Motor neuron (in vitro differentiated cells): ENCODE measurements around the gene CHN1. TPM values are rescaled to one million over a fixed set of nuclear protein-coding genes. Genes with fewer than 3 reads are reported as not detected.

Source experiments
- ATAC-seq, 8 experiments: fragments of 200-7000 bp; cut with Tn5 transposase; replicated peaks in 6 of 8; 2 replicates each; pipeline ENCODE4 v1.8.0; 2021; ENCODE audit warnings: mild to moderate bottlenecking in 8 of 8, moderate library complexity in 8 of 8
- H3K27ac ChIP-seq, 2 donors: fragments of 250-450 bp; sonication (Bioruptor Pico); 2 replicates each; pipeline ENCODE4 v1.9.0; 2021; ENCODE audit warnings: antibody characterized with exemption in 2 of 2, mild to moderate bottlenecking in 2 of 2, moderate library complexity in 1 of 2
- H3K4me1 ChIP-seq, 2 donors: fragments of 250-450 bp; sonication (Bioruptor Pico); replicated peaks in 1 of 2; 2 replicates each; pipeline ENCODE4 v1.6.1; 2021; ENCODE audit warnings: antibody characterized with exemption in 2 of 2, mild to moderate bottlenecking in 2 of 2, moderate library complexity in 1 of 2
- H3K4me3 ChIP-seq, 5 donors: fragments of 250-450 bp; sonication (Bioruptor Pico); 2 replicates each; pipeline ENCODE4 v1.9.0; 2021; ENCODE audit warnings: antibody characterized with exemption in 5 of 5, mild to moderate bottlenecking in 5 of 5, moderate library complexity in 4 of 5
- WGBS, 10 experiments: fragments of 450-650 bp; shearing (Covaris generic); methylation state at CpG; one replicate each; pipeline ENCODE4 v1.0.0; 2022; 5-methylcytosine and 5-hydroxymethylcytosine counted together
- in situ Hi-C, 9 experiments: fragments of 400-800 bp; cut with MboI; loops; one replicate each; pipeline ENCODE4 v1.15.0; 2021; ENCODE audit warnings: low sequenced_read_pairs in 9 of 9, low pct_unique_long_range_greater_than_20kb in 2 of 9; ENCODE audit not compliant: unreplicated experiment in 9 of 9
- total RNA-seq, 8 experiments: library from RNA; unstranded; fragments of 300-600 nt; gene quantifications; 2 replicates each; pipeline versions ENCODE4 v1.2.3 to v1.2.4, GENCODE V29; 2022

CHN1 gene
- total RNA-seq, 8 experiments from 2014 or later: 82.3 to 257 (median 108) TPM

GRCh38 chr2:175026385-175026784 lies 21.2 kb upstream of the CHN1 start:
- H3K4me1 ChIP-seq: no peaks in the 10 kb centered on the region
- in situ Hi-C loops: loop anchor here in 1 of 9 experiments (25.0 kb wide), 1 partner anchor 261 kb away; no protein-coding TSS in a partner anchor

GRCh38 chr2:175025946-175026345 lies 20.8 kb upstream of the CHN1 start:
- Histone ChIP-seq H3K4me1 (no peaks in the 10 kb centered on the region), H3K27ac (no peak overlapping the region), H3K4me3 (no peak overlapping the region)
- WGBS, 10 experiments: 100% methylated on average over 1 of the region's 1 CpG; no CpG with 5 or more reads in 7 of the 10 experiments
- ATAC-seq: no peak
- in situ Hi-C loops: loop anchor here in 1 of 9 experiments (25.0 kb wide), 1 partner anchor 261 kb away; no protein-coding TSS in a partner anchor

More at GRCh38 chr2:175026385-175026784, 21.2 kb upstream of the CHN1 start:
- no peak for ATAC-seq
- 42 to 100% (median 83%) methylated on average over 1 to 2 of the region's 2 CpGs; no CpG with 5 or more reads in 1 of the 10 experiments for WGBS, 10 experiments
- Histone ChIP-seq H3K4me3 (no peak overlapping the region), H3K27ac (no peak overlapping the region)

- Histone ChIP-seq H3K27ac (no peak overlapping the region), H3K4me3 (no peak overlapping the region), H3K4me1 (no peaks in the 10 kb centered on the region)
- ATAC-seq: no peak
- in situ Hi-C loops: loop anchor here in 1 of 9 experiments (25.0 kb wide), 1 partner anchor 262 kb away; no protein-coding TSS in a partner anchor
- WGBS, 10 experiments: 49 to 100% (median 95%) methylated on average over 2 to 3 of the region's 3 CpGs; no CpG with 5 or more reads in 3 of the 10 experiments
Measured at GRCh38 chr2:175025233-175025632, 20.1 kb upstream of the CHN1 start.

DNA sequence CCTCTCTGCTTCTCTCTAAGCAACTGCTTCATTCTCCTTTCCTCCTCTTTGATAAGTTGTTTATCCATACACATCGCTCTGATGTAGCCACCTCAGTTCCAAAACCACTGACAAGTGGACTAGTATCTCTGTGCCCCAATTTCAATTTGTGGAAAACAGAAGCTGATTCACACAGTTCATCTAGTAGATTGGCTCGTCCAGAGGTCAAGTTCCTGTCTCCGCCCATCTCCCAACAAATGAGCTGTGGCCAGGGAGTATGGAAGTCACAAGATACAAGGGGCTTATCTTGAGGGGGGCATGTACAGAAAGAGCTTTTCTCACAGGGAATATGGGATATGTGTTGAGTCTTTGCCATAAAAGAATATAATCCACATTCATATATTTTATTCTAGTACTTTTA lies 17.7 kb upstream of the CHN1 start:
- no peak overlapping the region for H3K27ac ChIP-seq
- no peak for ATAC-seq
- in situ Hi-C loops: no loop called here
- H3K4me3 ChIP-seq: no peak overlapping the region
- no peaks in the 10 kb centered on the region for H3K4me1 ChIP-seq
- WGBS, 10 experiments: 57 to 100% (median 87%) methylated on average over 1 to 3 of the region's 3 CpGs; no CpG with 5 or more reads in 1 of the 10 experiments

- in situ Hi-C loops: no loop called here
- no peak overlapping the region for H3K4me3 ChIP-seq
- no peak for ATAC-seq
- 0 to 100% (median 67%) methylated on average over 1 to 2 of the region's 2 CpGs; no CpG with 5 or more reads in 3 of the 10 experiments for WGBS, 10 experiments
- H3K4me1 ChIP-seq: no peaks in the 10 kb centered on the region
- no peak overlapping the region for H3K27ac ChIP-seq
Measured at GRCh38 chr2:175019566-175020327, 14.6 kb upstream of the CHN1 start.

- 54 to 100% (median 80%) methylated on average over 1 to 5 of the region's 5 CpGs; no CpG with 5 or more reads in 1 of the 10 experiments for WGBS, 10 experiments
- no peak overlapping the region for H3K4me3 ChIP-seq
- H3K27ac ChIP-seq: no peak overlapping the region
- ATAC-seq: no peak
- in situ Hi-C loops: no loop called here
- no peaks in the 10 kb centered on the region for H3K4me1 ChIP-seq
Measured at GRCh38 chr2:175017618-175018414, 12.6 kb upstream of the CHN1 start.

GRCh38 chr2:175015340-175015739 lies 10.2 kb upstream of the CHN1 start:
- in situ Hi-C loops: no loop called here
- ATAC-seq: no peak

DNA sequence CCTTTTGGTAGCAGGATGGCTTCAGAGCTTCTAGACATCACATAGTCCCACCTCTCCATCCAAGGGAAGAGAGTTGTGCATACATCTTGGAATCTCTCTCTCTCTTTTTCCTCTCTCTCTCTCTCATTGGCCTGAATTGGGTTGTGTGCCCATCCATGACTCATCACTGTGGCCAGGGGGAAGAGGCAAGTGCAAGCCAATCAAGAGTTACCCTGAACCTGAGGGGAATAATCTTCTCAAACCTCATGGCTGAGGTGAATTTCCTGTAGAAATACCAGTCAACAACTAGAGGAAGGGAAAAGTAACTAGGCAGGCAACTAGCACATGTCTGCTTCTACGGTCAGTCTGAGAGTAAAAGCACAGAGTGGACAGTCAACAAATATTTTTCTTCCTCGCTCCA lies 7.3 kb upstream of the CHN1 start:
- Histone ChIP-seq H3K4me3 (no peak overlapping the region), H3K27ac (no peak overlapping the region), H3K4me1 (peaks cover 12 to 20% of the 10 kb centered on the region in 2 donors)
- no peak for ATAC-seq
- in situ Hi-C loops: no loop called here
- WGBS, 10 experiments: 77 to 100% (median 100%) methylated on average over 1 to 2 of the region's 2 CpGs; no CpG with 5 or more reads in 3 of the 10 experiments

More at GRCh38 chr2:175015340-175015739, 10.2 kb upstream of the CHN1 start:
- WGBS, 10 experiments: 20 to 80% (median 60%) methylated on average over 1 to 2 of the region's 3 CpGs; no CpG with 5 or more reads in 3 of the 10 experiments
- Histone ChIP-seq H3K4me3 (no peak overlapping the region), H3K27ac (no peak overlapping the region), H3K4me1 (peaks cover 3 to 8% of the 10 kb centered on the region in 2 donors)

GRCh38 chr2:175011505-175011904 lies 6.3 kb upstream of the CHN1 start:
- no peak overlapping the region for H3K27ac ChIP-seq
- 0 to 100% (median 67%) methylated on average over 1 of the region's 1 CpG; no CpG with 5 or more reads in 1 of the 10 experiments for WGBS, 10 experiments
- ATAC-seq: peak in 1 of 8 experiments; percentile 18
- in situ Hi-C loops: no loop called here
- H3K4me1 ChIP-seq: peaks cover 19 to 30% of the 10 kb centered on the region in 2 donors
- no peak overlapping the region for H3K4me3 ChIP-seq

DNA sequence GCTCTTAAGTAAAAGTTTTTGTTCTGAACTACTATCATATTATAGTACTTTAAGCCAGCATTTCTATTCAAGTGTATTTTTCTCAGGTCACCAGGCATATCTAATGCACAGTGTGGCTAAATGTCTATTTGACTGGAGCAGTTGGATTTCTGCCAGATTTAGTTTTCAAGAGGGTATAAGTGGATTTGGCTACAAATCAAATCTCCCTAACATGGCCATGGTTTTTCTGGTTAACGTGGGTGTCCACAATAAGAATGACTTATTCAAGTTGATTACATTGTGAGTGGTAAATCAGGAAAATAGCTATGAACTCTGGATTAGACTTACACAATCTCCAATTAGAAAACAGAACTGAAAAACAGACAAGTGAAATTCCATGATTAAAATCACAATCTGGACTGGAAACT lies 5.7 kb upstream of the CHN1 start:
- ATAC-seq: no peak
- Histone ChIP-seq H3K27ac (no peak overlapping the region), H3K4me1 (peaks cover 19 to 31% of the 10 kb centered on the region in 2 donors), H3K4me3 (no peak overlapping the region)
- in situ Hi-C loops: no loop called here
- WGBS, 10 experiments: 0 to 86% (median 61%) methylated on average over 1 of the region's 1 CpG; no CpG with 5 or more reads in 2 of the 10 experiments

DNA sequence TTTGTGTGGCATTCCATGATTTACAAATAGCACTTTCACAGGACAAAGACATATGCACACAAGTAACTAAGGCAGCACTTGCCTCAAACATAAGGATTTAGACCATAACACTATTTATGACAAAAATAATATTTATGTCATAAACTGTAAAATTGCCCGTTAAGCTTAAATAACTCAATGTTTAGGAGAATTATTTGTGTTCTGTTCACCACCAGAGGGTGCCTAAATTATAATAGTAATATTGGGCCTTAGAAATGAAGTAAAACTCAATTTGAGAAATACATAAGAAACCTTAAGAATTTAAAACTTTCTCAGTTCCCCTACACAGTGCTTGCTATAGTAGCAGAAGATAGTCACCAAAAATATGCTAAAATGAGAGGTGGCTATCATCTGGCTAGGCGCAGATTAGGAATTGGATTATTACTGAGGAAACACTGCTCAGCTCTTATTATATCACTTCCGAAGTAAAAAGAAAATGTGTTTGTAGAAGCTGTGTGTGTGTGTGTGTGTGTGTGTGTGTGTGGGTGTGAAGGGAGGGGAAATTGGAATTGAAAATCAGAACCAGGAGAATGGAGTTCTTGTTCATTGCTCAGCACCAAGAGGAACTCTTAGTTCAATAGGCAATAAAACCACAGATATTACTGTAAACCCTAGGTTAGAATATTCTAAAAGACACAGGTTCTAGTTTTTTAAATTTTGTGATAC lies 4.9 kb upstream of the CHN1 start:
- H3K4me3 ChIP-seq: no peak overlapping the region
- 65 to 100% (median 95%) methylated on average over 2 to 3 of the region's 3 CpGs; no CpG with 5 or more reads in 2 of the 10 experiments for WGBS, 10 experiments
- no peak for ATAC-seq
- peaks cover 19 to 31% of the 10 kb centered on the region in 2 donors for H3K4me1 ChIP-seq
- in situ Hi-C loops: no loop called here
- no peak overlapping the region for H3K27ac ChIP-seq

DNA sequence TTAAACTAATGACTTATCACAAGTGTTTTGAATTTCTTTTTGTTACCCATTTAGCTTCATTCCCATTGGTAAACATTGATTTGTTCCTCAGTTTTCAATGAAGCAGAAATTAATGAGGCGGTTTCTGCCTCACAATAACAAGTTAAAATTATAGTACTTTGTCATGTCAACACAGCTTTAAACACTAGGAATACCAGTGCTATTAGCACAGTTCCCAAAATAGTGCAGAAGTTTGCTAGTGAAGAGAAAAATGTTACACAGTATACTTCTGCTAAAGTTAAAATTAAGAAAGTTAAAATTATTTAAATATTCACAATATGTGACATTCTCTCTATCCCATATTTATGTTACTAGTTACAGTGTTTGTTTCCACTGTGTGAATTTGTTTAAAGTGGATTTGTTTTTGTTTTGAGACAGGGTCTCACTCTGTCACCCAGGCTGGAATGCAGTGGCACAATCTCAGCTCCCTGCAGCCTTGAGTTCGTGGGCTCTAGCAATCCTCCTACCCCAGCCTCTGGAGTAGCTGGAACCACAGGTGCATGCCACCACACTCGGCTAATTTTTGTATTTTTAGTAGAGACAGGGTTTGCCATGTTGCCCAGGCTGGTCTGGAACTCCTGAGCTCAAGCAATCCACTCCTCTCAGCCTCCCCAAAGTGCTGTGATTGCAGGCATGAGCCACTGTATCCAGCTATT lies 3.8 kb upstream of the CHN1 start:
- in situ Hi-C loops: no loop called here

More for the DNA sequence above, 3.8 kb upstream of the CHN1 start:
- ATAC-seq: no peak
- 43 to 92% (median 78%) methylated on average over 1 to 3 of the region's 3 CpGs; no CpG with 5 or more reads in 2 of the 10 experiments for WGBS, 10 experiments
- Histone ChIP-seq H3K27ac (no peak overlapping the region), H3K4me3 (no peak overlapping the region), H3K4me1 (peaks cover 19 to 31% of the 10 kb centered on the region in 2 donors)
